Endothelial cell of umbilical vein (primary cell): ENCODE measurements around the gene CD300LD. TPM values are rescaled to one million over a fixed set of nuclear protein-coding genes. Genes with fewer than 3 reads are reported as not detected.

ENCODE experiments used
- BruUV-seq: library from RNA; stranded (reverse); fragments of 400-500 nt; replicated peaks from 2 replicates; lab custom pipeline; 2021; lab: Mats Ljungman, UMichigan
- CTCF ChIA-PET: fragments of 300-600, 350-600 bp; sonication (Branson Sonifier 250); formaldehyde crosslinking; loops from one replicate; lab custom pipeline; 2021; ENCODE audit warnings: antibody characterized with exemption, inconsistent platforms; lab: Charles Lee
- POLR2A ChIA-PET: fragments of 300-600, 350-600 bp; sonication (Branson Sonifier 250); formaldehyde crosslinking; loops from one replicate; lab custom pipeline; 2021; ENCODE audit warnings: antibody characterized with exemption, inconsistent platforms; lab: Charles Lee
- DNase-seq: peaks from one replicate; pipeline ENCODE4 v3.0.0-alpha.2; 2011; ENCODE audit warnings: low read depth, low spot score
- FAIRE-seq: peaks from 2 replicates; lab custom pipeline; 2011; peaks lifted over from hg19 to GRCh38; lab: Jason Lieb, UNC
- H2AFZ ChIP-seq: 2 replicates; pipeline ENCODE4 v1.6.0; 2012; ENCODE audit warnings: low read depth, low read length, control low read depth, inconsistent platforms
- H3K27ac ChIP-seq: 2 replicates; pipeline ENCODE4 v1.5.1; 2011; ENCODE audit warnings: low read depth, mild to moderate bottlenecking, control low read depth, low read length, moderate library complexity; ENCODE audit not compliant: insufficient read depth
- H3K27me3 ChIP-seq, 2 experiments: 2 replicates each; pipeline versions ENCODE4 v1.6.0 to v1.6.1; 2011; ENCODE audit warnings: low read length in 2 of 2, mixed read lengths in 1 of 2; ENCODE audit not compliant: control insufficient read depth in 2 of 2, insufficient read depth in 2 of 2
- H3K36me3 ChIP-seq, 2 experiments: 2 replicates in 1 of 2; 3 replicates in 1 of 2; pipeline ENCODE4 v1.5.1; 2011; ENCODE audit warnings: low read length in 2 of 2, mild to moderate bottlenecking in 1 of 2, moderate library complexity in 1 of 2; ENCODE audit not compliant: control insufficient read depth in 2 of 2, insufficient read depth in 2 of 2; ENCODE audit errors: extremely low read depth in 1 of 2
- H3K4me1 ChIP-seq: 3 replicates; pipeline ENCODE4 v1.5.1; 2011; ENCODE audit warnings: mild to moderate bottlenecking, low read length; ENCODE audit not compliant: control insufficient read depth, insufficient read depth; ENCODE audit errors: extremely low read depth
- H3K4me2 ChIP-seq: 2 replicates; pipeline ENCODE4 v1.6.1; 2011; ENCODE audit warnings: low read length, control low read depth, mixed read lengths; ENCODE audit not compliant: insufficient read depth
- H3K4me3 ChIP-seq, 3 experiments: fragments of 200-600 bp in 1 of 3; sonication (generic), shearing (Covaris generic) in 1 of 3; replicated peaks in 1 of 3; 2 replicates each; pipeline ENCODE4 v1.5.1; 2011 to 2016; ENCODE audit warnings: control low read depth in 3 of 3, low read length in 3 of 3, mild to moderate bottlenecking in 2 of 3, inconsistent platforms in 1 of 3, low read depth in 1 of 3, moderate library complexity in 1 of 3; ENCODE audit not compliant: insufficient read depth in 1 of 3
- H3K79me2 ChIP-seq: 2 replicates; pipeline ENCODE4 v1.6.0; 2012; ENCODE audit warnings: low read length, inconsistent platforms; ENCODE audit not compliant: control insufficient read depth, insufficient read depth
- H3K9ac ChIP-seq: replicated peaks from 2 replicates; pipeline ENCODE3; 2011; ENCODE audit warnings: low read length, control low read depth; ENCODE audit not compliant: insufficient read depth; ENCODE audit errors: extremely low read depth
- H3K9me1 ChIP-seq: replicated peaks from 3 replicates; pipeline ENCODE4 v1.6.0; 2011; ENCODE audit warnings: mild to moderate bottlenecking, low read length; ENCODE audit not compliant: control insufficient read depth, insufficient read depth; ENCODE audit errors: extremely low read depth
- H3K9me3 ChIP-seq: replicated peaks from 2 replicates; pipeline ENCODE4 v1.5.1; 2012; ENCODE audit warnings: low read length, inconsistent platforms; ENCODE audit not compliant: control insufficient read depth, insufficient read depth
- H4K20me1 ChIP-seq: replicated peaks from 2 replicates; pipeline ENCODE3; 2011; ENCODE audit warnings: mild to moderate bottlenecking, low read length; ENCODE audit not compliant: control insufficient read depth, insufficient read depth; ENCODE audit errors: extremely low read depth
- EZH2 ChIP-seq: IDR thresholded peaks from 2 replicates; pipeline ENCODE4 v1.6.1; 2012; ENCODE audit warnings: borderline replicate concordance, low read depth, mild to moderate bottlenecking, moderate library complexity, low read length, inconsistent platforms; ENCODE audit not compliant: severe bottlenecking
- FOS ChIP-seq: IDR thresholded peaks from 2 replicates; pipeline ENCODE4 v1.6.1; 2011; ENCODE audit warnings: mild to moderate bottlenecking, low read length, moderate library complexity, borderline replicate concordance; ENCODE audit not compliant: insufficient read depth
- GATA2 ChIP-seq: IDR thresholded peaks from 2 replicates; pipeline ENCODE4 v1.7.0; 2011; ENCODE audit warnings: low read depth, mild to moderate bottlenecking, moderate library complexity, mixed read lengths, low read length; ENCODE audit not compliant: insufficient read length, insufficient read depth
- JUN ChIP-seq: IDR thresholded peaks from 2 replicates; pipeline ENCODE4 v1.6.1; 2011; ENCODE audit warnings: borderline replicate concordance, low read depth; ENCODE audit not compliant: insufficient read length, insufficient read depth
- MYC ChIP-seq: IDR thresholded peaks from one replicate; pipeline ENCODE4 v1.6.1; 2011; ENCODE audit warnings: mild to moderate bottlenecking, low read depth, low read length
- POLR2A ChIP-seq: IDR thresholded peaks from 2 replicates; pipeline ENCODE4 v1.6.1; 2012; ENCODE audit warnings: low read depth, mild to moderate bottlenecking, control low read depth, low read length
- POLR2AphosphoS5 ChIP-seq: IDR thresholded peaks from 2 replicates; pipeline ENCODE4 v1.6.1; 2012; ENCODE audit warnings: low read depth, mild to moderate bottlenecking, control low read depth, low read length, moderate library complexity; ENCODE audit not compliant: insufficient read depth
- dilution Hi-C: fragments of 300-500 bp; cut with MboI; formaldehyde crosslinking; loops from one replicate; pipeline ENCODE4 v1.15.0; 2019; ENCODE audit warnings: low sequenced_read_pairs; ENCODE audit not compliant: extremely low pct_ligation_motif_present
- intact Hi-C: fragments of 100-400 bp; cut with micrococcal nuclease; formaldehyde crosslinking; loops from one replicate; pipeline ENCODE4 v1.10.0; 2022
- polyA plus RNA-seq, 4 experiments: library from polyadenylated mRNA; depleted of rRNA in 3 of 4; stranded (reverse) in 3 of 4; unstranded in 1 of 4; fragments of >200 nt; gene quantifications; 2 replicates each; pipeline versions ENCODE4 v1.2.1 to v1.2.3, GENCODE V29; 2011 to 2012; ENCODE audit warnings: missing spikeins in 1 of 4
- total RNA-seq: library from RNA; stranded (reverse); gene quantifications from 2 replicates; pipeline ENCODE4 v1.2.3, GENCODE V29; 2021
- TF ChIP-seq, protein P1 (sequence below), 2 donors: IDR thresholded peaks; 1 replicate in 1 of 2; 2 replicates in 1 of 2; pipeline ENCODE4 v1.5.1; 2011; ENCODE audit warnings: low read length in 2 of 2, mild to moderate bottlenecking in 2 of 2, moderate library complexity in 2 of 2, control low read depth in 1 of 2, inconsistent platforms in 1 of 2, low read depth in 1 of 2; ENCODE audit not compliant: insufficient read depth in 1 of 2; ENCODE audit errors: extremely low read depth in 1 of 2
- TF ChIP-seq, protein P2 (sequence below): IDR thresholded peaks from 2 replicates; pipeline ENCODE4 v1.6.1; 2011; ENCODE audit not compliant: insufficient read depth, insufficient read length

Gene CD300LD
- total and polyA plus RNA-seq, 2 donors (not counting 3 experiments of a cell fraction or from before 2014, with no cell fraction given), result not detected

GRCh38 chr17:74561586-74561985 lies 30.5 kb downstream of the CD300LD start:
- Histone ChIP-seq H3K27ac (no peak overlapping the region), H4K20me1 (no peaks in the 10 kb centered on the region), H3K4me1 (no peaks in the 10 kb centered on the region), H3K9me3 (no peaks in the 10 kb centered on the region), H3K36me3 (no peaks in the 10 kb centered on the region), H2AFZ (no peak overlapping the region), H3K79me2 (no peaks in the 10 kb centered on the region), H3K4me2 (no peak overlapping the region), H3K4me3 (no peak overlapping the region), H3K9ac (no peak overlapping the region), H3K9me1 (no peaks in the 10 kb centered on the region), H3K27me3 (no peaks in the 10 kb centered on the region)
- FAIRE-seq (no peak), DNase-seq (no peak)
- TF ChIP-seq, protein P1, sequence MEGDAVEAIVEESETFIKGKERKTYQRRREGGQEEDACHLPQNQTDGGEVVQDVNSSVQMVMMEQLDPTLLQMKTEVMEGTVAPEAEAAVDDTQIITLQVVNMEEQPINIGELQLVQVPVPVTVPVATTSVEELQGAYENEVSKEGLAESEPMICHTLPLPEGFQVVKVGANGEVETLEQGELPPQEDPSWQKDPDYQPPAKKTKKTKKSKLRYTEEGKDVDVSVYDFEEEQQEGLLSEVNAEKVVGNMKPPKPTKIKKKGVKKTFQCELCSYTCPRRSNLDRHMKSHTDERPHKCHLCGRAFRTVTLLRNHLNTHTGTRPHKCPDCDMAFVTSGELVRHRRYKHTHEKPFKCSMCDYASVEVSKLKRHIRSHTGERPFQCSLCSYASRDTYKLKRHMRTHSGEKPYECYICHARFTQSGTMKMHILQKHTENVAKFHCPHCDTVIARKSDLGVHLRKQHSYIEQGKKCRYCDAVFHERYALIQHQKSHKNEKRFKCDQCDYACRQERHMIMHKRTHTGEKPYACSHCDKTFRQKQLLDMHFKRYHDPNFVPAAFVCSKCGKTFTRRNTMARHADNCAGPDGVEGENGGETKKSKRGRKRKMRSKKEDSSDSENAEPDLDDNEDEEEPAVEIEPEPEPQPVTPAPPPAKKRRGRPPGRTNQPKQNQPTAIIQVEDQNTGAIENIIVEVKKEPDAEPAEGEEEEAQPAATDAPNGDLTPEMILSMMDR (IDR thresholded peaks at IDR 0.05; ENCODE audit: extremely low read depth in 1 of 2, insufficient read depth in 1 of 2, low read depth in 1 of 2, low read length in 2 of 2), result no peak
- no peak for TF ChIP-seq FOS
- TF ChIP-seq POLR2AphosphoS5, result no peak
- TF ChIP-seq JUN, result no peak
- TF ChIP-seq EZH2, result no peak
- no peak for TF ChIP-seq GATA2
- no peak for TF ChIP-seq MYC
- TF ChIP-seq, protein P2, sequence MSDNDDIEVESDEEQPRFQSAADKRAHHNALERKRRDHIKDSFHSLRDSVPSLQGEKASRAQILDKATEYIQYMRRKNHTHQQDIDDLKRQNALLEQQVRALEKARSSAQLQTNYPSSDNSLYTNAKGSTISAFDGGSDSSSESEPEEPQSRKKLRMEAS, result no peak
- TF ChIP-seq POLR2A, result no peak
- dilution Hi-C loops, result no loop called here
- ChIA-PET POLR2A (no interaction called here), CTCF (no interaction called here)
- no TSS peak for BruUV-seq
- intact Hi-C loops, result no loop called here
